Endodermal cell (in vitro differentiated cells): Measurements from ENCODE around the gene GPX1. TPM values are rescaled to one million over a fixed set of nuclear protein-coding genes. Genes with fewer than 3 reads are reported as not detected.
"Not testable (repeated sequence)": the region's sequence is repeated elsewhere in the genome, so short reads cannot be mapped to it uniquely, and the experiment has no call there.

Experiments used
- DNase-seq: peaks from one replicate; pipeline ENCODE4 v3.0.0-alpha.2; 2017
- H3K27ac ChIP-seq: 2 replicates; pipeline ENCODE4 v1.5.1; 2013; ENCODE audit warnings: mild to moderate bottlenecking, low read depth, low read length, moderate library complexity
- H3K27me3 ChIP-seq: 2 replicates; pipeline ENCODE4 v1.6.1; 2013; ENCODE audit warnings: mild to moderate bottlenecking, low read length, moderate library complexity; ENCODE audit not compliant: insufficient read depth, control insufficient read depth, poor library complexity, severe bottlenecking
- H3K36me3 ChIP-seq: 2 replicates; pipeline ENCODE4 v1.7.0; 2013; ENCODE audit warnings: mild to moderate bottlenecking, low read length, moderate library complexity; ENCODE audit not compliant: control insufficient read depth, insufficient read depth
- H3K4me1 ChIP-seq: one replicate; pipeline ENCODE4 v1.7.0; 2013; ENCODE audit warnings: low read length; ENCODE audit not compliant: control insufficient read depth, insufficient read depth
- H3K4me3 ChIP-seq: 2 replicates; pipeline ENCODE4 v1.5.1; 2013; ENCODE audit warnings: mild to moderate bottlenecking, low read length, moderate library complexity
- H3K9ac ChIP-seq: 2 replicates; pipeline ENCODE4 v1.6.1; 2013; ENCODE audit warnings: mild to moderate bottlenecking, low read length, moderate library complexity; ENCODE audit not compliant: poor library complexity, severe bottlenecking; ENCODE audit errors: extremely low read depth
- H3K9me3 ChIP-seq: 2 replicates; pipeline ENCODE4 v1.6.1; 2013; ENCODE audit warnings: mild to moderate bottlenecking, low read length, moderate library complexity; ENCODE audit not compliant: control insufficient read depth
- H3K27ac Mint-ChIP-seq: 2 replicates; pipeline ENCODE4 v1.8.0; 2020; ENCODE audit warnings: mixed read lengths
- H3K27me3 Mint-ChIP-seq: 2 replicates; pipeline ENCODE4 v1.8.0; 2021; ENCODE audit warnings: mild to moderate bottlenecking, mixed read lengths; ENCODE audit not compliant: insufficient read depth
- H3K36me3 Mint-ChIP-seq: 2 replicates; pipeline ENCODE4 v1.8.0; 2020; ENCODE audit warnings: low read depth, mixed read lengths
- H3K4me1 Mint-ChIP-seq: 2 replicates; pipeline ENCODE4 v1.8.0; 2020; ENCODE audit warnings: mixed read lengths
- H3K4me3 Mint-ChIP-seq: 2 replicates; pipeline ENCODE4 v1.8.0; 2020; ENCODE audit warnings: mild to moderate bottlenecking, moderate library complexity, mixed read lengths
- H3K9me3 Mint-ChIP-seq: 2 replicates; pipeline ENCODE4 v1.8.0; 2020; ENCODE audit warnings: mild to moderate bottlenecking, mixed read lengths
- CTCF ChIP-seq: fragments of 200-600 bp; sonication (generic); conservative IDR thresholded peaks from 2 replicates; pipeline ENCODE4 v1.5.0; 2021; ENCODE audit warnings: antibody characterized with exemption, mild to moderate bottlenecking
- WGBS, 2 experiments: methylation state at CpG; one replicate each; pipeline versions ENCODE4 v1.1.5 to v1.1.7; 2013; ENCODE audit warnings: missing lambda C conversion rate in 2 of 2, mixed read lengths in 1 of 2; ENCODE audit not compliant: insufficient coverage in 1 of 2, insufficient read length in 1 of 2; 5-methylcytosine and 5-hydroxymethylcytosine counted together
- total RNA-seq, 2 donors: library from RNA; stranded (reverse); fragmentation: NEBNext Ultra II Directional in 1 of 2; extraction: Animal tissue kit (Norgen Biotek cat#: 25700) in 1 of 2; gene quantifications; 2 replicates in 1 of 2; 3 replicates in 1 of 2; pipeline ENCODE4 v1.2.1, GENCODE V29; 2021

Gene GPX1
- total RNA-seq, 2 donors from 2014 or later = 178 to 195 TPM

- H3K9me3 Mint-ChIP-seq = peaks cover 4% of the 10 kb centered on the region
- Histone ChIP-seq H3K27ac (no peak overlapping the region), H3K4me1 (no peaks in the 10 kb centered on the region), H3K27me3 (no peaks in the 10 kb centered on the region), H3K9me3 (peaks cover 8% of the 10 kb centered on the region), H3K36me3 (peaks cover 68% of the 10 kb centered on the region), H3K4me3 (no peak overlapping the region), H3K9ac (no peak overlapping the region)
- no peaks in the 10 kb centered on the region for H3K4me1 Mint-ChIP-seq
- no peak overlapping the region for H3K4me3 Mint-ChIP-seq
- H3K27ac Mint-ChIP-seq = no peak overlapping the region
- DNase-seq = no peak
- TF ChIP-seq CTCF = no peak
- H3K36me3 Mint-ChIP-seq = peaks cover 73% of the 10 kb centered on the region
- H3K27me3 Mint-ChIP-seq = no peaks in the 10 kb centered on the region
- WGBS, 2 experiments = 83 to 91% methylated on average over 1 to 4 of the region's 4 CpGs
These were observed 29.0 kb downstream of the GPX1 start for GRCh38 chr3:49329186-49329585.

- not testable (repeated sequence) for H3K27me3 Mint-ChIP-seq, H3K9me3 Mint-ChIP-seq, H3K4me1 ChIP-seq, H3K27me3 ChIP-seq, H3K27ac ChIP-seq, H3K4me1 Mint-ChIP-seq, H3K9me3 ChIP-seq, H3K4me3 ChIP-seq, H3K4me3 Mint-ChIP-seq, H3K9ac ChIP-seq, H3K27ac Mint-ChIP-seq, DNase-seq
- WGBS, 2 experiments = 94 to 96% methylated on average over 2 of the region's 2 CpGs
- H3K36me3 ChIP-seq = peaks cover 68% of the 10 kb centered on the region
- peaks cover 74% of the 10 kb centered on the region for H3K36me3 Mint-ChIP-seq
These were observed 29.8 kb downstream of the GPX1 start for GRCh38 chr3:49328350-49328749.

- 93 to 95% methylated on average over 7 of the region's 7 CpGs for WGBS, 2 experiments
- Histone ChIP-seq H3K36me3 (peaks cover 64% of the 10 kb centered on the region), H3K9me3 (peaks cover 8% of the 10 kb centered on the region), H3K4me1 (no peaks in the 10 kb centered on the region), H3K4me3 (no peak overlapping the region), H3K9ac (no peak overlapping the region), H3K27ac (no peak overlapping the region), H3K27me3 (no peaks in the 10 kb centered on the region)
- no peaks in the 10 kb centered on the region for H3K27me3 Mint-ChIP-seq
- peaks cover 72% of the 10 kb centered on the region for H3K36me3 Mint-ChIP-seq
- no peaks in the 10 kb centered on the region for H3K4me1 Mint-ChIP-seq
- peaks cover 4% of the 10 kb centered on the region for H3K9me3 Mint-ChIP-seq
- peak; percentile 63 for TF ChIP-seq CTCF
- no peak overlapping the region for H3K4me3 Mint-ChIP-seq
- H3K27ac Mint-ChIP-seq = no peak overlapping the region
- DNase-seq = no peak
These were observed 30.7 kb downstream of the GPX1 start for GRCh38 chr3:49327485-49327884.

- H3K27ac ChIP-seq = no peak overlapping the region
- no peak overlapping the region for H3K4me3 ChIP-seq
- Mint-ChIP-seq H3K27me3 (no peaks in the 10 kb centered on the region), H3K27ac (no peak overlapping the region), H3K9me3 (no peaks in the 10 kb centered on the region), H3K4me1 (no peaks in the 10 kb centered on the region), H3K36me3 (peaks cover 71% of the 10 kb centered on the region), H3K4me3 (no peak overlapping the region)
- no peak for TF ChIP-seq CTCF
- peaks cover 76% of the 10 kb centered on the region for H3K36me3 ChIP-seq
- no peaks in the 10 kb centered on the region for H3K9me3 ChIP-seq
- no peaks in the 10 kb centered on the region for H3K4me1 ChIP-seq
- no peaks in the 10 kb centered on the region for H3K27me3 ChIP-seq
- DNase-seq = no peak
- no peak overlapping the region for H3K9ac ChIP-seq
- WGBS, 2 experiments = 92 to 93% methylated on average over 7 of the region's 7 CpGs
These were observed 33.4 kb downstream of the GPX1 start for GRCh38 chr3:49324768-49325167.
